ENCODE results near the gene ADGRF3. TPM values are rescaled to one million over a fixed set of nuclear protein-coding genes. Genes with fewer than 3 reads are reported as not detected.

ADGRF3 gene
- total RNA-seq, 2 donors from 2014 or later: 0.35 to 0.93 TPM

DNA sequence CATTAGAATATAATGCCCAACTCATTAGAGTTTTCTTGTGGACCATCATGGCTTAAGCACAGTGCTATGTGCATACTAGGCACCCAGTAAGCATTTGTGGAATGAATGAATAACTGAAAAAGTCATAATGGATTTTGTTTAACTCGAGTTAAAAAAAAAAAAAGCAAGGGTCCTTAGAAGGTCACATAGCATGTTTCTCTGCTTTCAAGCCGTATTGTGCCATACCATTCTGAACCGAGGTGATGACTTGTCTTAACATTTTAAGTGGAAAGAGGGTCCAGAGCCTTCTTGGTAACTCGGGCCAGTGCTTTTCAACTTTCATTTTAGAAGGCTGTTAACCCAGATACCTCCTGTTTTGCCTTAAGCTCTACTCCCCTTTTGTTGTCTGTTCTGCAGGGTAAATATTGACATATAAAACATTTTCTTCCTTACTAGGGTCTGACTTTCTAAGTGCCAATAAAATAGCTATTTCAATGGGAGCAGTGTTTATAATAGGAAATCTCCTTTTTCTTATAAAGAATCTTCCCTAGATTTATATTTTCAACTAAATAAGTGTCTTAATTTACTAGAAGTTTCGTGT, 787 bp upstream of the ADGRF3 start:
- Histone ChIP-seq H3K9me3 (ENCODE audit: control insufficient read depth, low read length) (no peaks in the 10 kb centered on the region), H3K36me3 (ENCODE audit: control insufficient read depth, insufficient read depth, low read length) (peaks cover 10% of the 10 kb centered on the region), H3K27ac (ENCODE audit: low read depth, low read length) (no peak overlapping the region), H3K4me3 (ENCODE audit: low read length) (peak overlapping the region; percentile 96), H3K27me3 (ENCODE audit: control insufficient read depth, insufficient read depth, low read length, poor library complexity, severe bottlenecking) (no peaks in the 10 kb centered on the region), H3K9ac (ENCODE audit: extremely low read depth, low read length, poor library complexity, severe bottlenecking) (peak overlapping the region; percentile 74), H3K4me1 (ENCODE audit: control insufficient read depth, insufficient read depth, low read length) (peaks cover 4% of the 10 kb centered on the region)
- H3K27me3 Mint-ChIP-seq (ENCODE audit: insufficient read depth): no peaks in the 10 kb centered on the region
- TF ChIP-seq, protein P1, sequence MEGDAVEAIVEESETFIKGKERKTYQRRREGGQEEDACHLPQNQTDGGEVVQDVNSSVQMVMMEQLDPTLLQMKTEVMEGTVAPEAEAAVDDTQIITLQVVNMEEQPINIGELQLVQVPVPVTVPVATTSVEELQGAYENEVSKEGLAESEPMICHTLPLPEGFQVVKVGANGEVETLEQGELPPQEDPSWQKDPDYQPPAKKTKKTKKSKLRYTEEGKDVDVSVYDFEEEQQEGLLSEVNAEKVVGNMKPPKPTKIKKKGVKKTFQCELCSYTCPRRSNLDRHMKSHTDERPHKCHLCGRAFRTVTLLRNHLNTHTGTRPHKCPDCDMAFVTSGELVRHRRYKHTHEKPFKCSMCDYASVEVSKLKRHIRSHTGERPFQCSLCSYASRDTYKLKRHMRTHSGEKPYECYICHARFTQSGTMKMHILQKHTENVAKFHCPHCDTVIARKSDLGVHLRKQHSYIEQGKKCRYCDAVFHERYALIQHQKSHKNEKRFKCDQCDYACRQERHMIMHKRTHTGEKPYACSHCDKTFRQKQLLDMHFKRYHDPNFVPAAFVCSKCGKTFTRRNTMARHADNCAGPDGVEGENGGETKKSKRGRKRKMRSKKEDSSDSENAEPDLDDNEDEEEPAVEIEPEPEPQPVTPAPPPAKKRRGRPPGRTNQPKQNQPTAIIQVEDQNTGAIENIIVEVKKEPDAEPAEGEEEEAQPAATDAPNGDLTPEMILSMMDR (conservative IDR thresholded peaks at IDR 0.05): no peak
- H3K9me3 Mint-ChIP-seq: no peaks in the 10 kb centered on the region
- H3K4me3 Mint-ChIP-seq: peak overlapping the region; percentile 96
- no peak overlapping the region for H3K27ac Mint-ChIP-seq
- H3K36me3 Mint-ChIP-seq (ENCODE audit: low read depth): peaks cover 17% of the 10 kb centered on the region
- WGBS, 2 experiments (ENCODE audit: insufficient coverage in 1 of 2, insufficient read length in 1 of 2): 39 to 63% methylated on average over 3 to 5 of the region's 5 CpGs
- peaks cover 31% of the 10 kb centered on the region for H3K4me1 Mint-ChIP-seq
- DNase-seq: no peak

DNA sequence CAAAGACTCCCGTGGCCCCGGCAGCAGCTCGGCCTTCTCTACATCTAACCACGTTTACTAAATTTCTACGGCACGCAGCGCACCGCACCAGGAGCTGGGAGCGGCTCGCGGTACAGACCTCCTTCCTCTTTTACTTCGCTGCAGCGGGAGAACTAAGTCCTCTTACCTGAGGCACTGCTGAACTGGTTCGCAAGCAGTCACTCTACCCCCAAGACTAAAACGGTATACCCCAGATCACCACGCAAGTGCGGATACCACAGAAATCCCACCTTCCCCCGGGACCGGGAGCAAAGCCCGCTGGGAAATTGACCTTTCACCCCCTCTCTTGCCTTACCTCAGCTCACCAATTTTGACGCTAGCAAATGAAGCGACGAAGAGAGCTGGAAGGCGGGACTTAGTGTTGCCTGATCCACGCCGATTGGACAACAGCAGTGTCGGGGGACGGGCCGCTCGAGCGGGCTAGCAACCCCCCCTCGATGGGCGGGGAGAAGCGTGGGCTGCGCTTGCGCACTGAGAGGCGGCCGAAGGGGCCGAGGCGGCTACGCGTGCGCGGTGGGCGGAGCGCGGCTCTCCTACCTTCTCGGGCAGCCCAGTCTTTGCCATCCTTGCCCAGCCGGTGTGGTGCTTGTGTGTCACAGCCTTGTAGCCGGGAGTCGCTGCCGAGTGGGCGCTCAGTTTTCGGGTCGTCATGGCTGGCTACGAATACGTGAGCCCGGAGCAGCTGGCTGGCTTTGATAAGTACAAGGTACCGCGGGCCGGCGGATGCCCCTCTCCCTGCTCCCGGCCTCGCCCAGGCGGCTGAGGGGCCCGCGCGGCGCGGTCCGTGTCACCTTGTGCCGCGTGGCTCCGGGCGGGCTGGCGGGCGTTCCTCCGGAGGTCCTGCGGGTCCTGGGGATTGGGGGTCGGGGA, 790 bp downstream of the ADGRF3 start, which contains the start of gene SELENOI:
Gene SELENOI, plus strand, starts transcription at position 599 of the 909 bp plus-strand sequence. Its CDS starts 90 bp downstream, at position 689.
- peaks cover 4% of the 10 kb centered on the region for H3K4me1 ChIP-seq (ENCODE audit: control insufficient read depth, insufficient read depth, low read length)
- peak within 1 kb of the TSS; percentile 96 for H3K4me3 ChIP-seq (ENCODE audit: low read length)
- peak within 1 kb of the TSS; percentile 97 for H3K9ac ChIP-seq (ENCODE audit: extremely low read depth, low read length, poor library complexity, severe bottlenecking)
- H3K27ac ChIP-seq (ENCODE audit: low read depth, low read length): peak within 1 kb of the TSS; percentile 93
- peak within 1 kb of the TSS; percentile 96 for H3K4me3 Mint-ChIP-seq
- peaks cover 4% of the 10 kb centered on the region for H3K36me3 ChIP-seq (ENCODE audit: control insufficient read depth, insufficient read depth, low read length)
- peak within 1 kb of the TSS; percentile 100 for H3K27ac Mint-ChIP-seq
- TF ChIP-seq, protein P1 (conservative IDR thresholded peaks at IDR 0.05): no peak
- H3K9me3 ChIP-seq (ENCODE audit: control insufficient read depth, low read length): no peaks in the 10 kb centered on the region
- 0% methylated on average over 47 to 80 of the region's 80 CpGs for WGBS, 2 experiments (ENCODE audit: insufficient coverage in 1 of 2, insufficient read length in 1 of 2)
- H3K27me3 ChIP-seq (ENCODE audit: control insufficient read depth, insufficient read depth, low read length, poor library complexity, severe bottlenecking): no peaks in the 10 kb centered on the region
- peaks cover 33% of the 10 kb centered on the region for H3K4me1 Mint-ChIP-seq
- H3K36me3 Mint-ChIP-seq (ENCODE audit: low read depth): peaks cover 12% of the 10 kb centered on the region
- DNase-seq: peak; percentile 100
- H3K9me3 Mint-ChIP-seq: no peaks in the 10 kb centered on the region
- H3K27me3 Mint-ChIP-seq (ENCODE audit: insufficient read depth): no peaks in the 10 kb centered on the region

DNA sequence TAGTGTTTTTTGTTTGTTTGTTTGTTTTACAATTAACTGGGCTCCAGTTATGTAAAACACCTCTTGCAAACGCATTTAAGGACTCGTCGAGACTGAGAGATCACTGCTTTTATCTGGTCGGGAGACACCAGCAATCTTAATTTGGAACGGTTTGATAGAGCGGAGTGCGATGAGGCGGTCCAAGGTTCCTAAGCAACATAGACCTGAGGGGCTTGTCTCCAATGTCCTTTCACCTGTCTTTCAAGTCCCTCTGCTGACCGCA, 1.4 kb downstream of the ADGRF3 start:
- Histone ChIP-seq H3K27ac (ENCODE audit: low read depth, low read length) (peak overlapping the region; percentile 93), H3K27me3 (ENCODE audit: control insufficient read depth, insufficient read depth, low read length, poor library complexity, severe bottlenecking) (no peaks in the 10 kb centered on the region), H3K9ac (ENCODE audit: extremely low read depth, low read length, poor library complexity, severe bottlenecking) (peak overlapping the region; percentile 97), H3K4me1 (ENCODE audit: control insufficient read depth, insufficient read depth, low read length) (peaks cover 4% of the 10 kb centered on the region), H3K4me3 (ENCODE audit: low read length) (peak overlapping the region; percentile 96), H3K36me3 (ENCODE audit: control insufficient read depth, insufficient read depth, low read length) (peaks cover 4% of the 10 kb centered on the region), H3K9me3 (ENCODE audit: control insufficient read depth, low read length) (no peaks in the 10 kb centered on the region)
- TF ChIP-seq, protein P1 (conservative IDR thresholded peaks at IDR 0.05): no peak
- Mint-ChIP-seq H3K9me3 (no peaks in the 10 kb centered on the region), H3K27ac (peak overlapping the region; percentile 100), H3K4me3 (peak overlapping the region; percentile 96), H3K27me3 (ENCODE audit: insufficient read depth) (no peaks in the 10 kb centered on the region), H3K4me1 (peaks cover 36% of the 10 kb centered on the region), H3K36me3 (ENCODE audit: low read depth) (peaks cover 9% of the 10 kb centered on the region)
- 0% methylated on average over 9 of the region's 9 CpGs for WGBS, 2 experiments (ENCODE audit: insufficient coverage in 1 of 2, insufficient read length in 1 of 2)
- no peak for DNase-seq
